ENCODE results near the gene CNGB1.
"Not testable (repeated sequence)": the region's sequence is repeated elsewhere in the genome, so short reads cannot be mapped to it uniquely, and the experiment has no call there.

Gene CNGB1

GRCh38 chr16:57979006-57979585 lies 8.2 kb upstream of the CNGB1 start:
- Histone ChIP-seq H3K27ac (ENCODE audit: poor library complexity, severe bottlenecking) (no peak overlapping the region), H3K4me1 (ENCODE audit: insufficient read depth, poor library complexity, severe bottlenecking) (no peaks in the 10 kb centered on the region), H3K9me3 (ENCODE audit: severe bottlenecking) (no peaks in the 10 kb centered on the region), H3K27me3 (ENCODE audit: insufficient read depth, poor library complexity, severe bottlenecking) (no peaks in the 10 kb centered on the region), H3K36me3 (ENCODE audit: low read depth) (no peaks in the 10 kb centered on the region), H3K4me3 (ENCODE audit: severe bottlenecking) (no peak overlapping the region)
- ATAC-seq (ENCODE audit: low read depth) = no peak
- TF ChIP-seq CTCF (IDR thresholded peaks at IDR 0.05; ENCODE audit: poor library complexity, severe bottlenecking) = no peak
- DNase-seq (ENCODE audit: low spot score) = no peak

GRCh38 chr16:57978070-57978465 lies 7.1 kb upstream of the CNGB1 start:
- H3K4me3 ChIP-seq (ENCODE audit: severe bottlenecking); DNase-seq (ENCODE audit: low spot score); H3K36me3 ChIP-seq (ENCODE audit: low read depth); H3K9me3 ChIP-seq (ENCODE audit: severe bottlenecking); H3K4me1 ChIP-seq (ENCODE audit: insufficient read depth, poor library complexity, severe bottlenecking); H3K27me3 ChIP-seq (ENCODE audit: insufficient read depth, poor library complexity, severe bottlenecking); H3K27ac ChIP-seq (ENCODE audit: poor library complexity, severe bottlenecking); ATAC-seq (ENCODE audit: low read depth): not testable (repeated sequence)

DNA sequence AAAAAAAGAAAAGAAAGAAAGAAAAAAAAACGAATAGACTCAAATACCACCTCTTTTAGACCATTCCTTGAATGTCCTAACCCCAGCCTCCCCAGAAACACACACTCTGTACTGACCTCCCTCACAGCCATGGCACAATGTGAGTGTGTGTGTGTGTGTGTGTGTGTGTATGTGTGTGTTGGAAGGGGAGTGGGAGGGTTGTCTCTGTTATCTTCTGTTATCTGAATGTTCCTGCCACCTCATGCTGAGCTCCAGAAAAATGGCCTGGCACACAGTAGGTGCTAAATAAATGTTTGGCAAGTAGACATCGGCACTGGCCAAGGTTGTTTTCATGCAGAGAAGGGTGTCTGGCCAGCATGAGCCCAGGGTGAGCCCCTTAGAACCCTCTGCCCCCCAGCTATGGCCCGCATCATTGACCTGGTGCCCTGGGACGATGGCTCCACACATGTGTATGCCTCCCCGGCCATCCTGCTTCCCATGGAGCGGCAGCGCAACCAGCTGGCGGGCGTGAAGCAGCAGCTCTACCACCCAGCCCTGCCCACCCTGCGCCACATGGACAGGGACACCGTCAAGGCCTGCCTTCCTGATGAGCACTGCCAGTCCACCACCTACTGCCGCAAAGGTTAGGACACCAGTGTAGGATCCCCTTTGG lies 6.6 kb upstream of the CNGB1 start:
- no peaks in the 10 kb centered on the region for H3K36me3 ChIP-seq (ENCODE audit: low read depth)
- DNase-seq (ENCODE audit: low spot score) (no peak), ATAC-seq (ENCODE audit: low read depth) (0 out of 3 replicates have a peak, but pooled peaks have one; percentile 37)
- H3K27ac ChIP-seq (ENCODE audit: poor library complexity, severe bottlenecking) = no peak overlapping the region
- H3K27me3 ChIP-seq (ENCODE audit: insufficient read depth, poor library complexity, severe bottlenecking) = no peaks in the 10 kb centered on the region
- H3K4me3 ChIP-seq (ENCODE audit: severe bottlenecking) = no peak overlapping the region
- H3K9me3 ChIP-seq (ENCODE audit: severe bottlenecking) = no peaks in the 10 kb centered on the region
- no peaks in the 10 kb centered on the region for H3K4me1 ChIP-seq (ENCODE audit: insufficient read depth, poor library complexity, severe bottlenecking)
- TF ChIP-seq CTCF (IDR thresholded peaks at IDR 0.05; ENCODE audit: poor library complexity, severe bottlenecking) = no peak

- no peak overlapping the region for H3K4me3 ChIP-seq (ENCODE audit: severe bottlenecking)
- H3K4me1 ChIP-seq (ENCODE audit: insufficient read depth, poor library complexity, severe bottlenecking) = no peaks in the 10 kb centered on the region
- H3K9me3 ChIP-seq (ENCODE audit: severe bottlenecking) = no peaks in the 10 kb centered on the region
- DNase-seq (ENCODE audit: low spot score) (no peak), ATAC-seq (ENCODE audit: low read depth) (peak; percentile 74)
- TF ChIP-seq CTCF (IDR thresholded peaks at IDR 0.05; ENCODE audit: poor library complexity, severe bottlenecking) = no peak
- H3K27me3 ChIP-seq (ENCODE audit: insufficient read depth, poor library complexity, severe bottlenecking) = no peaks in the 10 kb centered on the region
- no peaks in the 10 kb centered on the region for H3K36me3 ChIP-seq (ENCODE audit: low read depth)
- no peak overlapping the region for H3K27ac ChIP-seq (ENCODE audit: poor library complexity, severe bottlenecking)
Observed at GRCh38 chr16:57976331-57976796, 5.4 kb upstream of the CNGB1 start.

- Histone ChIP-seq H3K9me3 (ENCODE audit: severe bottlenecking) (no peaks in the 10 kb centered on the region), H3K27me3 (ENCODE audit: insufficient read depth, poor library complexity, severe bottlenecking) (no peaks in the 10 kb centered on the region), H3K27ac (ENCODE audit: poor library complexity, severe bottlenecking) (no peak overlapping the region), H3K4me3 (ENCODE audit: severe bottlenecking) (no peak overlapping the region), H3K4me1 (ENCODE audit: insufficient read depth, poor library complexity, severe bottlenecking) (no peaks in the 10 kb centered on the region), H3K36me3 (ENCODE audit: low read depth) (no peaks in the 10 kb centered on the region)
- no peak for DNase-seq (ENCODE audit: low spot score)
- ATAC-seq (ENCODE audit: low read depth) = no peak
- no peak for TF ChIP-seq CTCF (IDR thresholded peaks at IDR 0.05; ENCODE audit: poor library complexity, severe bottlenecking)
Observed at GRCh38 chr16:57972306-57972705, 1.4 kb upstream of the CNGB1 start.
